GM12801 (cell line): Measurements from ENCODE around the gene DCBLD1.

Source experiments
- CTCF ChIP-seq: IDR thresholded peaks from one replicate; pipeline ENCODE4 v1.5.1; 2011; ENCODE audit warnings: control low read depth; ENCODE audit not compliant: insufficient read length; ENCODE audit errors: extremely low read depth

Gene DCBLD1

GRCh38 chr6:117449549-117450439, 32.7 kb upstream of the DCBLD1 start:
- TF ChIP-seq CTCF = no peak

GRCh38 chr6:117451671-117452070, 30.8 kb upstream of the DCBLD1 start:
- no peak for TF ChIP-seq CTCF

GRCh38 chr6:117456250-117456649, 26.2 kb upstream of the DCBLD1 start:
- TF ChIP-seq CTCF = no peak

GRCh38 chr6:117456998-117457397, 25.5 kb upstream of the DCBLD1 start:
- no peak for TF ChIP-seq CTCF

- no peak for TF ChIP-seq CTCF
Observed at GRCh38 chr6:117459204-117459944, 23.1 kb upstream of the DCBLD1 start.

GRCh38 chr6:117463762-117464665, 18.5 kb upstream of the DCBLD1 start:
- TF ChIP-seq CTCF = no peak

GRCh38 chr6:117464700-117465099, 17.8 kb upstream of the DCBLD1 start:
- no peak for TF ChIP-seq CTCF
